ENCODE results near the gene SLC7A6.

SLC7A6 gene

DNA sequence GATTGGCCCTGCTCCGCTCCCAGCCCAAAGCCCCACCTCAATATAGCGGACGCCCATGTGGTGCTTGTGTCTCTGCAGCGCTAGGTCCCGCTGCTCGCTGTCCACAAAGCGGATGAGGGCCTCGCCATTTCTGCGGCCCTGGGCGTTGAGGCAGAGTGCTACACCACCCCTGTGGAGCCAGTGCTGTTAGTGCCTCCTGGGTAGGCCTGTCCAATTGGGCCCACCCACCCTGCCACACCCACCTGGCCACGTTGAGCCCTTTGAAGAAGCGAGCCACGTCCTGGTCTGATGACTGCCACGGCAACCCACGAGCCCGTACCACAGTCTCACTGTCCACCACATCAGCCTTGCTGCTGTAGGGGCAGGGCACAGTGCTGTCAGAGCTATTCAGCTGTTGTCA, 32.0 kb upstream of the SLC7A6 start:
- TF ChIP-seq ZNF565 (CRISPR knock-in tag; conservative IDR thresholded peaks at IDR 0.05; ENCODE audit: low read depth) (no peak), BACH2 (CRISPR knock-in tag; IDR thresholded peaks at IDR 0.05; ENCODE audit: borderline replicate concordance) (no peak)
- TF ChIP-seq, protein P1, sequence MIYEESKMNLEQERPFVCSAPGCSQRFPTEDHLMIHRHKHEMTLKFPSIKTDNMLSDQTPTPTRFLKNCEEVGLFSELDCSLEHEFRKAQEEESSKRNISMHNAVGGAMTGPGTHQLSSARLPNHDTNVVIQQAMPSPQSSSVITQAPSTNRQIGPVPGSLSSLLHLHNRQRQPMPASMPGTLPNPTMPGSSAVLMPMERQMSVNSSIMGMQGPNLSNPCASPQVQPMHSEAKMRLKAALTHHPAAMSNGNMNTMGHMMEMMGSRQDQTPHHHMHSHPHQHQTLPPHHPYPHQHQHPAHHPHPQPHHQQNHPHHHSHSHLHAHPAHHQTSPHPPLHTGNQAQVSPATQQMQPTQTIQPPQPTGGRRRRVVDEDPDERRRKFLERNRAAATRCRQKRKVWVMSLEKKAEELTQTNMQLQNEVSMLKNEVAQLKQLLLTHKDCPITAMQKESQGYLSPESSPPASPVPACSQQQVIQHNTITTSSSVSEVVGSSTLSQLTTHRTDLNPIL (CRISPR knock-in tag; IDR thresholded peaks at IDR 0.05; ENCODE audit: low read depth) = no peak

DNA sequence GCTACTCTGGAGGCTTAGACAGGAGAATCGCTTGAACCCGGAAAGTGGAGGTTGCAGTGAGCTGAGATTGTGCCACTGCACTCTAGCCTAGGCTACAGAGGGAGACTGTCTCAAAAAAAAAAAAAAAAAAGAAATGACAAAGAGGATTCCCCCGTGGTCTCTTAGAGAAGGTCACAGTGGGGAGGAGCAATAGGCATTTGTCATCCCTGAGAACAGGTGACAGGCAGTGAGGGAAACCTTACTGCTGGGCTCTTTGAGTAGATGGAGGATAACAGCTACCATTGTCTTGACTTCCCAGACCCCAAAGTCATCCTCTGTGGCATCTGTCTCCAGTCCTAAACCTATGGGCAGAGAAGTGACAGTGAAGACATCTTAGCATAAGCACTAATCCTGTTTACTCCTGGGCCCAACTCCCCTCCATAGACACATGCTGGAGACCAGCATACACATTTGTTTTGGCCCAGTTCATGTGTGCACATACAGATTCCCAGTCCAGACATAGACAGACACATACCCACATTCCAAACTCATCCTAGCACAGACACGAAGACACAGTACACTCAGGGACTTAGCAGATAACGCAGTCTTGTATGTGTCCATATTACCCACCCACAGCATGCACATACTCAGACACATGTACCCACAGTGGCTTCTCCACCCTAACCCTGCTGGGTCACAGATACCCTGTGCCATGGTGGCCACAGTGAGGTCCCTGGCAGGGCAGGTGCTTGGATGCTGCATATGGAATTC, 31.1 kb upstream of the SLC7A6 start:
- no peak for ATAC-seq
- TF ChIP-seq ZC3H10 (CRISPR knock-in tag; IDR thresholded peaks at IDR 0.05) = no peak
- no peak for TF ChIP-seq ZNF565 (CRISPR knock-in tag; conservative IDR thresholded peaks at IDR 0.05; ENCODE audit: low read depth)

More for the DNA sequence above, 32.0 kb upstream of the SLC7A6 start:
- no peak for ATAC-seq

DNA sequence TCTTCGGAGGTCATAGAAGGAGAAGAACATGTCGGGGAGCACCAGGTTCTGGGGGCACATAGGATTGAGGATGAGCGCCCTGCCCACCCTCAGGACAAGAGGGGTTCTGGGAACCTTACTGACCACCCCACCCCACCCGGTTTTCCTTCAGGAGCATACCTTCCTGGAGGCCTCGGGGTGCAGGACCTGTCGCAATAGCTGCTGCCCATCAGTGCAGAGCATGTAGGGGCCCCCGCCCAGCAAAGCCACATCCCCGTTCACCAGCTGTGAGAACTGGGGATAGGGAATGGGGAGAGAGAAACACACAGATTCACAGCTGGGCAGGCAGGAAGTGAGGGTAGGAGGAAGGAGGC, 30.5 kb upstream of the SLC7A6 start:
- no peak for ATAC-seq
- TF ChIP-seq ZFP3 (CRISPR knock-in tag; IDR thresholded peaks at IDR 0.05) = no peak

DNA sequence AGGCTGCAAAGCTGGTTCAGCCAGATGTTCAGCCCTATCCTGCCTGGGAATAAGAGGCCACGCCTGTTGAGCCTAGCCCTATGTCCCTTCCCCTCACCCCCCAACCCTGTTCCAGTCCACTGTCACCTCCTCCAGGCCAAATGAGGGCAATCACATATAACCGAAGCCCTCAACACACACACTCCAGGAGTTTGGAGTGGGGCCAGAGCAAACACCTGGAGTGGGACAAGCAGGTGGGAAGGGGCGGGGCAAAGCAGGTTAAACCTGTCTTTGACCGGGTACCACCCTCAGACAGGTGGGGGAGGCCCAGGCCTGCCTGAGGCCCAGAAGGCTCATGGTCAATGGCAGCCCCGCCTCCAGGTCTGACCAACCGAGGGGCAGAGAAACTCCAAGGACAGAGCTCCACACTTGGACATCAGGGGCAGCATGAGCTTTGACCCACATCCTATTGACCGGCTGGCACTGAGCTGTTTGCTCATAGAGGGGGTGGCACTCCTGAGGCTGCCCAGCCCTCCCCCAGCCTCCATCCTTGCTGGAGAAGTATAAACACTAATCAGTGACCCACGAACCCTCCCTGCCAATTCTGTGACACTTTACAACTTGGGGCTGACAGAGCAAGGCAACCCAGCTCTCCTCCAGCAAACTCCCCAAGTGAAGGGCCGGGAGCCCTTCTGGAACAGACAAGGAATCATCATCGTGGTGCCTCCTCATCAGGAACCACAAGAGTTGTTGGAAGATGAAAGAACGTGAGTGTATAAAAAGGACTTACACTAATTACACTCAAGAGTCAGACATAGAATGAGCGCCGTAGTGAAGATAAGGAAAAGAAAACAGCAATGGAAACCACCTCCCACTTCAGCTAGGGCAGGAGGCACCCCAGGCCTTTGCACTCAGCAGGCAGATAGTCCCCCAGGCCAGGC, 29.9 kb upstream of the SLC7A6 start:
- no peak for ATAC-seq

DNA sequence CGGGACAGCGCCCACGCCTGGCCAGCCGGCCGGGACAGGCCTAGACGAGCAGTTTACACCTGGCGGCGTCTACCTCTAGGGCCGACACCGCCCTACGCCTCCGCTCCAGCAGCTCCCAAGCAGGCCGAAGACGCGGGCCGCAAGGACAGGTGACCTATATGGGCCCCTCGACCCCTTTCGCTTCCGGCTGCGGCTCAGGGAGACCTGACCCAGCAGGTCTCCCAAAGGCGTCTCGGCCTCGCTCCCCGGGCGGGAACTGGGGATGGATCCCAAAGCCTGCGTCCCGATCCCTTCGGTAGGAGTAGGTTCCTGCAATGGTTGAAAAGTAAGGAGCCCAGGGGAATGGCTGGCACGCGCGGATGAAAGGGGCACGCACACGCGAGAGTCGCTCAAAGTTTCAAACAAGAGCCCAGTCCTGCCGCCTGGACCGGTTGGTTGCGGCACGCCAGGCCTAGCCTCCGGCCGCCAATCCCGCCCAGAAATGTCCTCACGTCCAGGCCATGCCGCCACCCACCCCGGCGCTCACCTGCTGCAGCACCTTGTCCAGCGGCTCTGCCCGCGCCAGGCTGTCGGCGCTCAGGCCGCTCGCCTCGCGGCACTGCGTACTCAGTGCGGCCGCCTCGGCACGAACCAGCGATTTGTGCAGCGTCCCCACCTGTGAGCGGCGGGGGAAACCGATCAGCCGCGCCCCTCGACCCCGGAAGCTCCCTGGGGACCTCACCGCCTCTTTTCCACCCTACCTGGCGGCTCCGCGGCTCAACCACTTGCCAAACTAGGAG, 29.0 kb upstream of the SLC7A6 start:
- ATAC-seq = no peak
- TF ChIP-seq BACH2 (CRISPR knock-in tag; IDR thresholded peaks at IDR 0.05; ENCODE audit: borderline replicate concordance) (no peak), TCF4 (CRISPR knock-in tag; IDR thresholded peaks at IDR 0.05; ENCODE audit: borderline replicate concordance) (no peak), ZC3H10 (CRISPR knock-in tag; IDR thresholded peaks at IDR 0.05) (no peak), ZNF70 (CRISPR knock-in tag; IDR thresholded peaks at IDR 0.05) (no peak), RARB (CRISPR knock-in tag; IDR thresholded peaks at IDR 0.05) (no peak), ZFP30 (CRISPR knock-in tag; IDR thresholded peaks at IDR 0.05) (no peak), PPARA (CRISPR knock-in tag; IDR thresholded peaks at IDR 0.05; ENCODE audit: borderline replicate concordance) (no peak), GLIS3 (CRISPR knock-in tag; IDR thresholded peaks at IDR 0.05) (no peak), ARNTL (CRISPR knock-in tag; IDR thresholded peaks at IDR 0.05; ENCODE audit: borderline replicate concordance, low read depth) (no peak), SNAI2 (CRISPR knock-in tag; IDR thresholded peaks at IDR 0.05) (no peak), ZNF565 (CRISPR knock-in tag; conservative IDR thresholded peaks at IDR 0.05; ENCODE audit: low read depth) (no peak), ESRRG (CRISPR knock-in tag; IDR thresholded peaks at IDR 0.05) (no peak)
- TF ChIP-seq, protein P1 (CRISPR knock-in tag; IDR thresholded peaks at IDR 0.05; ENCODE audit: low read depth) = no peak
- TF ChIP-seq, protein P2, sequence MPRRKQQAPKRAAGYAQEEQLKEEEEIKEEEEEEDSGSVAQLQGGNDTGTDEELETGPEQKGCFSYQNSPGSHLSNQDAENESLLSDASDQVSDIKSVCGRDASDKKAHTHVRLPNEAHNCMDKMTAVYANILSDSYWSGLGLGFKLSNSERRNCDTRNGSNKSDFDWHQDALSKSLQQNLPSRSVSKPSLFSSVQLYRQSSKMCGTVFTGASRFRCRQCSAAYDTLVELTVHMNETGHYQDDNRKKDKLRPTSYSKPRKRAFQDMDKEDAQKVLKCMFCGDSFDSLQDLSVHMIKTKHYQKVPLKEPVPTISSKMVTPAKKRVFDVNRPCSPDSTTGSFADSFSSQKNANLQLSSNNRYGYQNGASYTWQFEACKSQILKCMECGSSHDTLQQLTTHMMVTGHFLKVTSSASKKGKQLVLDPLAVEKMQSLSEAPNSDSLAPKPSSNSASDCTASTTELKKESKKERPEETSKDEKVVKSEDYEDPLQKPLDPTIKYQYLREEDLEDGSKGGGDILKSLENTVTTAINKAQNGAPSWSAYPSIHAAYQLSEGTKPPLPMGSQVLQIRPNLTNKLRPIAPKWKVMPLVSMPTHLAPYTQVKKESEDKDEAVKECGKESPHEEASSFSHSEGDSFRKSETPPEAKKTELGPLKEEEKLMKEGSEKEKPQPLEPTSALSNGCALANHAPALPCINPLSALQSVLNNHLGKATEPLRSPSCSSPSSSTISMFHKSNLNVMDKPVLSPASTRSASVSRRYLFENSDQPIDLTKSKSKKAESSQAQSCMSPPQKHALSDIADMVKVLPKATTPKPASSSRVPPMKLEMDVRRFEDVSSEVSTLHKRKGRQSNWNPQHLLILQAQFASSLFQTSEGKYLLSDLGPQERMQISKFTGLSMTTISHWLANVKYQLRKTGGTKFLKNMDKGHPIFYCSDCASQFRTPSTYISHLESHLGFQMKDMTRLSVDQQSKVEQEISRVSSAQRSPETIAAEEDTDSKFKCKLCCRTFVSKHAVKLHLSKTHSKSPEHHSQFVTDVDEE (CRISPR knock-in tag; IDR thresholded peaks at IDR 0.05) = no peak

More for the DNA sequence above, 29.9 kb upstream of the SLC7A6 start:
- TF ChIP-seq BACH2 (CRISPR knock-in tag; IDR thresholded peaks at IDR 0.05; ENCODE audit: borderline replicate concordance) (no peak), TOX (CRISPR knock-in tag; IDR thresholded peaks at IDR 0.05; ENCODE audit: borderline replicate concordance) (no peak), ZFP30 (CRISPR knock-in tag; IDR thresholded peaks at IDR 0.05) (no peak), TCF4 (CRISPR knock-in tag; IDR thresholded peaks at IDR 0.05; ENCODE audit: borderline replicate concordance) (no peak), ZC3H10 (CRISPR knock-in tag; IDR thresholded peaks at IDR 0.05) (no peak), ISL1 (CRISPR knock-in tag; IDR thresholded peaks at IDR 0.05) (no peak), ZNF565 (CRISPR knock-in tag; conservative IDR thresholded peaks at IDR 0.05; ENCODE audit: low read depth) (no peak)
- TF ChIP-seq, protein P1 (CRISPR knock-in tag; IDR thresholded peaks at IDR 0.05; ENCODE audit: low read depth) = no peak
- TF ChIP-seq, protein P2 (CRISPR knock-in tag; IDR thresholded peaks at IDR 0.05) = no peak

All from SK-N-SH treated with all-trans-retinoic acid at 6 μM for 48 hours (cell line).